K562 (cell line): Measurements from ENCODE around the gene PPA1. TPM values are rescaled to one million over a fixed set of nuclear protein-coding genes. Genes with fewer than 3 reads are reported as not detected.

Experiments
- ATAC-seq: fragments of 200-7000 bp; cut with Tn5 transposase; 3 replicates; pipeline ENCODE4 v1.9.1; 2020; ENCODE audit warnings: moderate library complexity
- BruUV-seq: library from RNA; stranded (reverse); fragments of 400-500 nt; replicated peaks from 2 replicates; lab custom pipeline; 2021; lab: Mats Ljungman, UMichigan
- CTCF ChIA-PET: fragments of 300-600 bp; formaldehyde crosslinking; extraction: SDS; loops from one replicate; lab custom pipeline; 2021; ENCODE audit warnings: low intra/inter-chr PET ratio; lab: Yijun Ruan, JAX
- POLR2A ChIA-PET: fragments of 300-600, 350-650 bp; sonication (Branson Sonifier 250); formaldehyde crosslinking; extraction: SDS; loops from one replicate; lab custom pipeline; 2021; ENCODE audit warnings: antibody characterized with exemption, inconsistent platforms; lab: Yijun Ruan, JAX
- DNase-seq, 4 experiments: peaks; one replicate each; pipeline versions ENCODE4 v3.0.0 to v3.0.0-alpha.2; 2011 to 2018; ENCODE audit warnings: low spot score in 3 of 4, mixed read lengths in 3 of 4; ENCODE audit errors: extremely low read depth in 1 of 4
- FAIRE-seq: peaks from 2 replicates; lab custom pipeline; 2011; peaks lifted over from hg19 to GRCh38; lab: Jason Lieb, UNC
- H2AFZ ChIP-seq: 2 replicates; pipeline ENCODE4 v1.6.0; 2011; ENCODE audit warnings: low read depth, low read length, control low read depth, inconsistent platforms
- H3K27ac ChIP-seq: fragments of 200-600 bp; 3 replicates; pipeline ENCODE4 v1.8.0; 2011; ENCODE audit warnings: low read depth, mild to moderate bottlenecking, control low read depth, inconsistent platforms, low read length, moderate library complexity, mixed read lengths; ENCODE audit errors: extremely low read depth
- H3K27me3 ChIP-seq, 2 experiments: fragments of 300-600 bp in 1 of 2; 2 replicates in 1 of 2; 3 replicates in 1 of 2; pipeline versions ENCODE4 v1.6.0 to v1.8.0; 2011; ENCODE audit warnings: inconsistent platforms in 2 of 2, low read length in 2 of 2, mild to moderate bottlenecking in 1 of 2, mixed read lengths in 1 of 2, moderate library complexity in 1 of 2; ENCODE audit not compliant: control insufficient read depth in 2 of 2, insufficient read depth in 2 of 2
- H3K36me3 ChIP-seq: fragments of 300-600 bp; 3 replicates; pipeline ENCODE4 v1.8.0; 2011; ENCODE audit warnings: mild to moderate bottlenecking, low read length, inconsistent platforms; ENCODE audit not compliant: control insufficient read depth, insufficient read depth
- H3K4me1 ChIP-seq, 2 experiments: fragments of 200-600 bp in 1 of 2; replicated peaks in 1 of 2; 2 replicates in 1 of 2; 3 replicates in 1 of 2; pipeline versions ENCODE4 v1.5.1 to v1.8.0; 2011; ENCODE audit warnings: inconsistent platforms in 2 of 2, low read length in 2 of 2, mild to moderate bottlenecking in 1 of 2, mixed read lengths in 1 of 2, moderate library complexity in 1 of 2; ENCODE audit not compliant: control insufficient read depth in 2 of 2, insufficient read depth in 2 of 2
- H3K4me2 ChIP-seq: 2 replicates; pipeline ENCODE4 v1.6.1; 2011; ENCODE audit warnings: low read length, control low read depth, inconsistent platforms, mixed read lengths; ENCODE audit not compliant: insufficient read depth
- H3K4me3 ChIP-seq: fragments of 200-600 bp; sonication (generic), shearing (Covaris generic); 2 replicates; pipeline ENCODE4 v1.5.1; 2016; ENCODE audit warnings: control low read depth, inconsistent platforms
- H3K79me2 ChIP-seq: fragments of 200-600 bp; 3 replicates; pipeline ENCODE4 v1.8.0; 2011; ENCODE audit warnings: low read length, inconsistent platforms; ENCODE audit not compliant: control insufficient read depth, insufficient read depth
- H3K9ac ChIP-seq, 2 experiments: 2 replicates each; pipeline versions ENCODE4 v1.6.0 to v1.6.1; 2011; ENCODE audit warnings: low read depth in 2 of 2, low read length in 2 of 2, control low read depth in 1 of 2, inconsistent platforms in 1 of 2, mild to moderate bottlenecking in 1 of 2, mixed read lengths in 1 of 2; ENCODE audit not compliant: insufficient read depth in 1 of 2
- H3K9me1 ChIP-seq: one replicate; pipeline ENCODE4 v1.6.0; 2011; ENCODE audit warnings: inconsistent platforms, mild to moderate bottlenecking, low read length, moderate library complexity; ENCODE audit not compliant: control insufficient read depth, insufficient read depth
- H3K9me3 ChIP-seq: replicated peaks from 2 replicates; pipeline ENCODE4 v1.5.1; 2011; ENCODE audit warnings: low read depth, low read length, inconsistent platforms; ENCODE audit not compliant: control insufficient read depth, insufficient read depth
- H4K20me1 ChIP-seq: replicated peaks from 2 replicates; pipeline ENCODE4 v1.6.1; 2011; ENCODE audit warnings: low read length, inconsistent platforms, mixed read lengths; ENCODE audit not compliant: control insufficient read depth, insufficient read depth
- ATF1 ChIP-seq, 2 experiments: fragments of 450-650 bp in 1 of 2; IDR thresholded peaks; 2 replicates each; pipeline ENCODE4 v1.6.1; 2016; ENCODE audit warnings: missing compliant biosample characterization in 1 of 2, missing genetic modification characterization in 1 of 2
- FOXJ2 ChIP-seq: fragments of 200-800 bp; sonication (Bioruptor generic); IDR thresholded peaks from 2 replicates; pipeline ENCODE4 v1.6.1; 2016; ENCODE audit warnings: missing genetic modification characterization, missing compliant biosample characterization
- KAT7 ChIP-seq: sonication (generic); formaldehyde crosslinking; IDR thresholded peaks from 2 replicates; pipeline ENCODE4 v1.8.0; 2022; ENCODE audit warnings: missing genetic modification reagents, mild to moderate bottlenecking, borderline replicate concordance
- MTA3 ChIP-seq: fragments of 450-650 bp; formaldehyde crosslinking; IDR thresholded peaks from 2 replicates; pipeline ENCODE4 v1.6.1; 2017; ENCODE audit warnings: mild to moderate bottlenecking, borderline replicate concordance
- NFE2 ChIP-seq: IDR thresholded peaks from 2 replicates; pipeline ENCODE4 v1.6.1; 2014; ENCODE audit warnings: antibody characterized with exemption, low read depth
- NR2C2 ChIP-seq, 2 experiments: fragments of 200-800 bp in 1 of 2; sonication (Bioruptor generic) in 1 of 2; sonication (generic) in 1 of 2; formaldehyde crosslinking in 1 of 2; IDR thresholded peaks; 2 replicates each; pipeline versions ENCODE4 v1.6.1 to v1.8.0; 2016 to 2022; ENCODE audit warnings: mild to moderate bottlenecking in 1 of 2, missing compliant biosample characterization in 1 of 2, missing genetic modification characterization in 1 of 2, missing genetic modification reagents in 1 of 2
- ZNF146 ChIP-seq: IDR thresholded peaks from one replicate; pipeline ENCODE4 v1.6.1; 2018; ENCODE audit warnings: missing compliant biosample characterization; ENCODE audit not compliant: unreplicated experiment
- ZNF175 ChIP-seq: fragments of 200-800 bp; sonication (Bioruptor generic); IDR thresholded peaks from 2 replicates; pipeline ENCODE4 v1.6.1; 2016; ENCODE audit warnings: low read depth, mild to moderate bottlenecking, missing genetic modification characterization, missing compliant biosample characterization
- ZZZ3 ChIP-seq: fragments of 450-650 bp; IDR thresholded peaks from 2 replicates; pipeline ENCODE4 v1.6.1; 2016; ENCODE audit warnings: antibody characterized with exemption, mild to moderate bottlenecking, moderate library complexity
- WGBS: fragments of 100-300 bp; shearing (Covaris generic); methylation state at CpG from one replicate; pipeline ENCODE4 v1.1.6; 2016; ENCODE audit warnings: low coverage, mixed read lengths; ENCODE audit not compliant: insufficient coverage; ENCODE audit errors: missing lambda C conversion rate; 5-methylcytosine and 5-hydroxymethylcytosine counted together
- in situ Hi-C: fragments of 300-500 bp; cut with MboI; formaldehyde crosslinking; loops from 4 replicates; pipeline ENCODE4 v1.15.0; 2018; ENCODE audit warnings: inconsistent platforms, mixed read lengths
- intact Hi-C: fragments of 100-400 bp; cut with micrococcal nuclease; formaldehyde crosslinking; loops from 2 replicates; pipeline ENCODE4 v1.14.2; 2022
- polyA plus RNA-seq, 8 experiments: library from polyadenylated mRNA; depleted of rRNA in 4 of 8; stranded (reverse) in 5 of 8; unstranded in 3 of 8; fragments of >200 nt; fragmentation: Nextera tagmentation in 2 of 8; fragmentation: Illumina TruSeq in 1 of 8; extraction: Ambion mirVana in 2 of 8; extraction: Trizol in 1 of 8; gene quantifications; 2 replicates each; pipeline versions ENCODE4 v1.2.1 to v1.2.3, GENCODE V29; 2011 to 2014; ENCODE audit warnings: inconsistent platforms in 1 of 8, missing spikeins in 1 of 8
- total RNA-seq, 7 experiments: library from RNA; depleted of rRNA in 6 of 7; stranded (reverse); fragments of >200 nt in 6 of 7; fragmentation: Illumina TruSeq in 2 of 7; extraction: Trizol in 2 of 7; gene quantifications; 2 replicates each; pipeline versions ENCODE4 v1.2.1 to v1.2.3, GENCODE V29; 2011 to 2021; ENCODE audit warnings: low replicate concordance in 1 of 7
- TF ChIP-seq, protein P1 (sequence below): fragments of 250-450 bp; sonication (Bioruptor Pico); IDR thresholded peaks from 2 replicates; pipeline ENCODE4 v1.4.0; 2020
- TF ChIP-seq, protein P2 (sequence below), 2 experiments: fragments of 200-800 bp in 1 of 2; sonication (Bioruptor generic) in 1 of 2; sonication (generic) in 1 of 2; formaldehyde crosslinking in 1 of 2; IDR thresholded peaks in 1 of 2; conservative IDR thresholded peaks in 1 of 2; 2 replicates each; pipeline versions ENCODE4 v1.5.0 to v1.6.1; 2016 to 2020; ENCODE audit warnings: missing compliant biosample characterization in 1 of 2, missing genetic modification characterization in 1 of 2, missing genetic modification reagents in 1 of 2

PPA1 gene
- total and polyA plus RNA-seq, 9 of the 15 experiments (the other 6 are each of a cell fraction or from before 2014, with no cell fraction given), result 301 to 635 (median 471) TPM

DNA sequence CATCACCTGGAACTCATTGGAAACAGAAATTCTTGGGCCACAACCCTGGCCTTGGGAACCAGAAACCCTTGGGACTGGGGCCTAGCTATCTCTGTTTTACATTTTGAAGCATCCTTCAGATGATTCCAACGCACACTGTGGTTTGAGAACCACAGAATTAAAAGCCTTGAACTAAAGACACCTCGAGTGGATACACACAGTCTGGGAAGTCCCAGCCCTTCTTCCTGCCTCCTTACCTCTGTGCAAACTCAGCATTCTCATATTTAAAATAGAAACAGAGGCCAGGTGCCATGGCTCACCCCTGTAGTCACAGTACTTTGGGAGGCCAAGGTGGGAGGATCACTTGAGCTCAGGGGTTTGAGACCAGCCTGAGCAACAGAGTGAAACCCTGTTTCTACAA lies 37.7 kb upstream of the PPA1 start:
- no peak for FAIRE-seq
- ATAC-seq, result no peak
- Histone ChIP-seq H3K9ac (no peak overlapping the region), H3K9me1 (no peaks in the 10 kb centered on the region), H3K4me3 (no peak overlapping the region), H3K4me2 (no peak overlapping the region), H3K36me3 (no peaks in the 10 kb centered on the region), H3K4me1 (peaks cover 0 to 5% of the 10 kb centered on the region in 2 experiments; a peak in 2 of 5 replicates), H2AFZ (no peak overlapping the region), H4K20me1 (0 out of 2 replicates have a peak, but pooled peaks cover 8% of the 10 kb centered on the region), H3K27me3 (peaks cover 12 to 50% of the 10 kb centered on the region in 2 experiments), H3K27ac (no peak overlapping the region), H3K9me3 (no peaks in the 10 kb centered on the region), H3K79me2 (no peaks in the 10 kb centered on the region)
- 7% methylated on average over 2 of the region's 2 CpGs for WGBS
- CTCF ChIA-PET, result no interaction called here
- intact Hi-C loops, result no loop called here
- no peak for DNase-seq
- BruUV-seq, result no TSS peak
- TF ChIP-seq NR2C2 (CRISPR knock-in tag; IDR thresholded peaks at IDR 0.05) (no peak), NR2C2 (tag; IDR thresholded peaks at IDR 0.05) (no peak), MTA3 (no peak), FOXJ2 (tag) (no peak), ATF1 (CRISPR knock-in tag; IDR thresholded peaks at IDR 0.05) (no peak), ATF1 (tag; IDR thresholded peaks at IDR 0.05) (no peak), ZNF146 (CRISPR knock-in tag) (no peak), KAT7 (CRISPR knock-in tag) (no peak), ZNF175 (CRISPR knock-in tag) (no peak), ZZZ3 (no peak), NFE2 (no peak)
- TF ChIP-seq, protein P1, sequence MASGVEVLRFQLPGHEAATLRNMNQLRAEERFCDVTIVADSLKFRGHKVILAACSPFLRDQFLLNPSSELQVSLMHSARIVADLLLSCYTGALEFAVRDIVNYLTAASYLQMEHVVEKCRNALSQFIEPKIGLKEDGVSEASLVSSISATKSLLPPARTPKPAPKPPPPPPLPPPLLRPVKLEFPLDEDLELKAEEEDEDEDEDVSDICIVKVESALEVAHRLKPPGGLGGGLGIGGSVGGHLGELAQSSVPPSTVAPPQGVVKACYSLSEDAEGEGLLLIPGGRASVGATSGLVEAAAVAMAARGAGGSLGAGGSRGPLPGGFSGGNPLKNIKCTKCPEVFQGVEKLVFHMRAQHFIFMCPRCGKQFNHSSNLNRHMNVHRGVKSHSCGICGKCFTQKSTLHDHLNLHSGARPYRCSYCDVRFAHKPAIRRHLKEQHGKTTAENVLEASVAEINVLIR, result no peak
- TF ChIP-seq, protein P2, sequence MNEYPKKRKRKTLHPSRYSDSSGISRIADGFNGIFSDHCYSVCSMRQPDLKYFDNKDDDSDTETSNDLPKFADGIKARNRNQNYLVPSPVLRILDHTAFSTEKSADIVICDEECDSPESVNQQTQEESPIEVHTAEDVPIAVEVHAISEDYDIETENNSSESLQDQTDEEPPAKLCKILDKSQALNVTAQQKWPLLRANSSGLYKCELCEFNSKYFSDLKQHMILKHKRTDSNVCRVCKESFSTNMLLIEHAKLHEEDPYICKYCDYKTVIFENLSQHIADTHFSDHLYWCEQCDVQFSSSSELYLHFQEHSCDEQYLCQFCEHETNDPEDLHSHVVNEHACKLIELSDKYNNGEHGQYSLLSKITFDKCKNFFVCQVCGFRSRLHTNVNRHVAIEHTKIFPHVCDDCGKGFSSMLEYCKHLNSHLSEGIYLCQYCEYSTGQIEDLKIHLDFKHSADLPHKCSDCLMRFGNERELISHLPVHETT (CRISPR knock-in tag; conservative IDR thresholded peaks at IDR 0.05 in 1 of 2, IDR thresholded peaks at IDR 0.05 in 1 of 2), result no peak
- in situ Hi-C loops, result no loop called here
- POLR2A ChIA-PET, result interaction anchor here (0.6 kb wide), 1 partner anchor 11 kb away, joined by 3 read pairs; no protein-coding TSS in a partner anchor
